Measurements from ENCODE around the gene KCND2. TPM values are rescaled to one million over a fixed set of nuclear protein-coding genes. Genes with fewer than 3 reads are reported as not detected.

KCND2 gene
- total RNA-seq, result 0.13 and 0.31 TPM in 2 replicates

GRCh38 chr7:120272701-120273475 lies at the start of gene KCND2:
Gene KCND2 (plus strand): TSS chr7:120273175.

